ENCODE data around the gene FIP1L1. TPM values are rescaled to one million over a fixed set of nuclear protein-coding genes. Genes with fewer than 3 reads are reported as not detected.

The FIP1L1 gene
- polyA plus RNA-seq, 4 donors: 17.0 to 56.6 (median 26.6) TPM

- Histone ChIP-seq H3K4me3 (ENCODE audit: low read depth in 1 of 3, low read length in 3 of 3) (no peak overlapping the region), H3K27me3 (ENCODE audit: control insufficient read depth in 3 of 3, insufficient read depth in 3 of 3, low read length in 3 of 3) (no peaks in the 10 kb centered on the region), H3K36me3 (ENCODE audit: control insufficient read depth in 3 of 3, insufficient read depth in 2 of 3, low read depth in 1 of 3, low read length in 3 of 3) (peaks cover 2 to 5% (median 4%) of the 10 kb centered on the region in 3 donors), H3K27ac (ENCODE audit: low read depth in 1 of 3, low read length in 2 of 3) (peak overlapping the region in 1 of 3 donors; percentile 35), H3K9me3 (ENCODE audit: control insufficient read depth in 2 of 2, insufficient read depth in 1 of 2, low read depth in 1 of 2, low read length in 1 of 2) (no peaks in the 10 kb centered on the region), H3K4me1 (ENCODE audit: control insufficient read depth in 3 of 3, insufficient read depth in 2 of 3, low read depth in 1 of 3, low read length in 2 of 3) (no peaks in the 10 kb centered on the region)
- FAIRE-seq: no peak
- 90 to 95% (median 91%) methylated on average over 2 of the region's 2 CpGs for WGBS, 3 donors
- DNase-seq: peak in 1 of 2 donors; percentile 67
Measured at GRCh38 chr4:53444954-53445353, 67.5 kb downstream of the FIP1L1 start.

GRCh38 chr4:53450773-53451172 is 73.3 kb downstream of the FIP1L1 start:
- no peak overlapping the region for H3K4me3 ChIP-seq (ENCODE audit: low read depth in 1 of 3, low read length in 3 of 3)
- H3K27ac ChIP-seq (ENCODE audit: low read depth in 1 of 3, low read length in 2 of 3): no peak overlapping the region
- no peaks in the 10 kb centered on the region for H3K27me3 ChIP-seq (ENCODE audit: control insufficient read depth in 3 of 3, insufficient read depth in 3 of 3, low read length in 3 of 3)
- DNase-seq (no peak), FAIRE-seq (no peak)
- peaks cover 6 to 21% (median 14%) of the 10 kb centered on the region in 3 donors for H3K36me3 ChIP-seq (ENCODE audit: control insufficient read depth in 3 of 3, insufficient read depth in 2 of 3, low read depth in 1 of 3, low read length in 3 of 3)
- H3K4me1 ChIP-seq (ENCODE audit: control insufficient read depth in 3 of 3, insufficient read depth in 2 of 3, low read depth in 1 of 3, low read length in 2 of 3): no peaks in the 10 kb centered on the region
- H3K9me3 ChIP-seq (ENCODE audit: control insufficient read depth in 2 of 2, insufficient read depth in 1 of 2, low read depth in 1 of 2, low read length in 1 of 2): no peaks in the 10 kb centered on the region
- WGBS, 3 donors: 89 to 92% (median 91%) methylated on average over 3 of the region's 3 CpGs

GRCh38 chr4:53453385-53453784 is 75.9 kb downstream of the FIP1L1 start:
- 95 to 99% (median 98%) methylated on average over 2 of the region's 2 CpGs for WGBS, 3 donors
- H3K9me3 ChIP-seq (ENCODE audit: control insufficient read depth in 2 of 2, insufficient read depth in 1 of 2, low read depth in 1 of 2, low read length in 1 of 2): no peaks in the 10 kb centered on the region
- FAIRE-seq (no peak), DNase-seq (no peak)
- H3K4me3 ChIP-seq (ENCODE audit: low read depth in 1 of 3, low read length in 3 of 3): no peak overlapping the region
- H3K27me3 ChIP-seq (ENCODE audit: control insufficient read depth in 3 of 3, insufficient read depth in 3 of 3, low read length in 3 of 3): no peaks in the 10 kb centered on the region
- no peaks in the 10 kb centered on the region for H3K4me1 ChIP-seq (ENCODE audit: control insufficient read depth in 3 of 3, insufficient read depth in 2 of 3, low read depth in 1 of 3, low read length in 2 of 3)
- no peak overlapping the region for H3K27ac ChIP-seq (ENCODE audit: low read depth in 1 of 3, low read length in 2 of 3)
- peaks cover 7 to 21% (median 14%) of the 10 kb centered on the region in 3 donors for H3K36me3 ChIP-seq (ENCODE audit: control insufficient read depth in 3 of 3, insufficient read depth in 2 of 3, low read depth in 1 of 3, low read length in 3 of 3)

GRCh38 chr4:53455766-53456165 is 78.3 kb downstream of the FIP1L1 start:
- H3K36me3 ChIP-seq (ENCODE audit: control insufficient read depth in 3 of 3, insufficient read depth in 2 of 3, low read depth in 1 of 3, low read length in 3 of 3): peaks cover 7 to 23% (median 18%) of the 10 kb centered on the region in 3 donors
- no peaks in the 10 kb centered on the region for H3K27me3 ChIP-seq (ENCODE audit: control insufficient read depth in 3 of 3, insufficient read depth in 3 of 3, low read length in 3 of 3)
- peaks cover 0 to 3% (median 0%) of the 10 kb centered on the region in 3 donors for H3K4me1 ChIP-seq (ENCODE audit: control insufficient read depth in 3 of 3, insufficient read depth in 2 of 3, low read depth in 1 of 3, low read length in 2 of 3)
- no peak overlapping the region for H3K4me3 ChIP-seq (ENCODE audit: low read depth in 1 of 3, low read length in 3 of 3)
- no peak overlapping the region for H3K27ac ChIP-seq (ENCODE audit: low read depth in 1 of 3, low read length in 2 of 3)
- 53 to 75% (median 69%) methylated on average over 3 of the region's 3 CpGs for WGBS, 3 donors
- peak; percentile 41 to 49 for DNase-seq
- H3K9me3 ChIP-seq (ENCODE audit: control insufficient read depth in 2 of 2, insufficient read depth in 1 of 2, low read depth in 1 of 2, low read length in 1 of 2): no peaks in the 10 kb centered on the region
- no peak for FAIRE-seq

- no peaks in the 10 kb centered on the region for H3K27me3 ChIP-seq (ENCODE audit: control insufficient read depth in 3 of 3, insufficient read depth in 3 of 3, low read length in 3 of 3)
- no peak overlapping the region for H3K4me3 ChIP-seq (ENCODE audit: low read depth in 1 of 3, low read length in 3 of 3)
- peaks cover 0 to 3% (median 0%) of the 10 kb centered on the region in 3 donors for H3K4me1 ChIP-seq (ENCODE audit: control insufficient read depth in 3 of 3, insufficient read depth in 2 of 3, low read depth in 1 of 3, low read length in 2 of 3)
- FAIRE-seq (peak; percentile 61), DNase-seq (no peak)
- H3K9me3 ChIP-seq (ENCODE audit: control insufficient read depth in 2 of 2, insufficient read depth in 1 of 2, low read depth in 1 of 2, low read length in 1 of 2): no peaks in the 10 kb centered on the region
- H3K27ac ChIP-seq (ENCODE audit: low read depth in 1 of 3, low read length in 2 of 3): no peak overlapping the region
- H3K36me3 ChIP-seq (ENCODE audit: control insufficient read depth in 3 of 3, insufficient read depth in 2 of 3, low read depth in 1 of 3, low read length in 3 of 3): peaks cover 7 to 19% (median 18%) of the 10 kb centered on the region in 3 donors
Measured at GRCh38 chr4:53456178-53456577, 78.7 kb downstream of the FIP1L1 start.

- no peak for FAIRE-seq
- H3K4me1 ChIP-seq (ENCODE audit: control insufficient read depth in 3 of 3, insufficient read depth in 2 of 3, low read depth in 1 of 3, low read length in 2 of 3): peaks cover 0 to 3% (median 0%) of the 10 kb centered on the region in 3 donors
Measured at GRCh38 chr4:53459548-53459947, 82.1 kb downstream of the FIP1L1 start.

GRCh38 chr4:53461244-53461643 is 83.8 kb downstream of the FIP1L1 start:
- 98 to 99% (median 99%) methylated on average over 2 of the region's 2 CpGs for WGBS, 3 donors
- peaks cover 0 to 5% (median 5%) of the 10 kb centered on the region in 3 donors for H3K36me3 ChIP-seq (ENCODE audit: control insufficient read depth in 3 of 3, insufficient read depth in 2 of 3, low read depth in 1 of 3, low read length in 3 of 3)
- no peak for FAIRE-seq

More at GRCh38 chr4:53459548-53459947, 82.1 kb downstream of the FIP1L1 start:
- no peaks in the 10 kb centered on the region for H3K27me3 ChIP-seq (ENCODE audit: control insufficient read depth in 3 of 3, insufficient read depth in 3 of 3, low read length in 3 of 3)
- H3K9me3 ChIP-seq (ENCODE audit: control insufficient read depth in 2 of 2, insufficient read depth in 1 of 2, low read depth in 1 of 2, low read length in 1 of 2): no peaks in the 10 kb centered on the region
- H3K4me3 ChIP-seq (ENCODE audit: low read depth in 1 of 3, low read length in 3 of 3): no peak overlapping the region
- DNase-seq: peak; percentile 13 to 52
- H3K27ac ChIP-seq (ENCODE audit: low read depth in 1 of 3, low read length in 2 of 3): peak overlapping the region in 1 of 3 donors; percentile 23
- peaks cover 3 to 13% (median 4%) of the 10 kb centered on the region in 3 donors for H3K36me3 ChIP-seq (ENCODE audit: control insufficient read depth in 3 of 3, insufficient read depth in 2 of 3, low read depth in 1 of 3, low read length in 3 of 3)

GRCh38 chr4:53463340-53463739 is 85.9 kb downstream of the FIP1L1 start:
- Histone ChIP-seq H3K27ac (ENCODE audit: low read depth in 1 of 3, low read length in 2 of 3) (no peak overlapping the region), H3K4me1 (ENCODE audit: control insufficient read depth in 3 of 3, insufficient read depth in 2 of 3, low read depth in 1 of 3, low read length in 2 of 3) (peaks cover 0 to 3% (median 0%) of the 10 kb centered on the region in 3 donors), H3K27me3 (ENCODE audit: control insufficient read depth in 3 of 3, insufficient read depth in 3 of 3, low read length in 3 of 3) (no peaks in the 10 kb centered on the region), H3K36me3 (ENCODE audit: control insufficient read depth in 3 of 3, insufficient read depth in 2 of 3, low read depth in 1 of 3, low read length in 3 of 3) (peaks cover 0 to 14% (median 5%) of the 10 kb centered on the region in 3 donors), H3K4me3 (ENCODE audit: low read depth in 1 of 3, low read length in 3 of 3) (no peak overlapping the region), H3K9me3 (ENCODE audit: control insufficient read depth in 2 of 2, insufficient read depth in 1 of 2, low read depth in 1 of 2, low read length in 1 of 2) (peaks cover 0 to 11% of the 10 kb centered on the region in 2 donors)
- WGBS, 3 donors: 80 to 93% (median 91%) methylated on average over 5 of the region's 5 CpGs
- DNase-seq (no peak), FAIRE-seq (no peak)

More at GRCh38 chr4:53461244-53461643, 83.8 kb downstream of the FIP1L1 start:
- DNase-seq: no peak
- Histone ChIP-seq H3K4me3 (ENCODE audit: low read depth in 1 of 3, low read length in 3 of 3) (no peak overlapping the region), H3K27ac (ENCODE audit: low read depth in 1 of 3, low read length in 2 of 3) (no peak overlapping the region), H3K4me1 (ENCODE audit: control insufficient read depth in 3 of 3, insufficient read depth in 2 of 3, low read depth in 1 of 3, low read length in 2 of 3) (peaks cover 0 to 3% (median 0%) of the 10 kb centered on the region in 3 donors), H3K9me3 (ENCODE audit: control insufficient read depth in 2 of 2, insufficient read depth in 1 of 2, low read depth in 1 of 2, low read length in 1 of 2) (peaks cover 0 to 1% of the 10 kb centered on the region in 2 donors), H3K27me3 (ENCODE audit: control insufficient read depth in 3 of 3, insufficient read depth in 3 of 3, low read length in 3 of 3) (no peaks in the 10 kb centered on the region)

GRCh38 chr4:53465281-53465680 is 87.8 kb downstream of the FIP1L1 start:
- Histone ChIP-seq H3K27ac (ENCODE audit: low read depth in 1 of 3, low read length in 2 of 3) (no peak overlapping the region), H3K4me1 (ENCODE audit: control insufficient read depth in 3 of 3, insufficient read depth in 2 of 3, low read depth in 1 of 3, low read length in 2 of 3) (no peaks in the 10 kb centered on the region), H3K27me3 (ENCODE audit: control insufficient read depth in 3 of 3, insufficient read depth in 3 of 3, low read length in 3 of 3) (no peaks in the 10 kb centered on the region), H3K9me3 (ENCODE audit: control insufficient read depth in 2 of 2, insufficient read depth in 1 of 2, low read depth in 1 of 2, low read length in 1 of 2) (peaks cover 0 to 11% of the 10 kb centered on the region in 2 donors), H3K4me3 (ENCODE audit: low read depth in 1 of 3, low read length in 3 of 3) (no peak overlapping the region), H3K36me3 (ENCODE audit: control insufficient read depth in 3 of 3, insufficient read depth in 2 of 3, low read depth in 1 of 3, low read length in 3 of 3) (peaks cover 0 to 10% (median 2%) of the 10 kb centered on the region in 3 donors)
- FAIRE-seq (no peak), DNase-seq (no peak)
- 68 to 83% (median 79%) methylated on average over 2 of the region's 2 CpGs for WGBS, 3 donors
